Measurements from ENCODE around the gene CFAP45. TPM values are rescaled to one million over a fixed set of nuclear protein-coding genes. Genes with fewer than 3 reads are reported as not detected.

CFAP45 gene
- total RNA-seq, 2 donors from 2014 or later, result 1.2 to 2.2 TPM

- intact Hi-C loops (cut with DNase I), result loop anchor here in 1 of 2 donors (5.0 kb wide), 1 partner anchor 68 kb away; no protein-coding TSS in a partner anchor
- no peak for DNase-seq (ENCODE audit: low spot score)
Observed at GRCh38 chr1:159938905-159939677, 39.1 kb upstream of the CFAP45 start.

GRCh38 chr1:159938211-159938852 is 38.4 kb upstream of the CFAP45 start:
- intact Hi-C loops (cut with DNase I), result loop anchor here in 1 of 2 donors (5.0 kb wide), 1 partner anchor 69 kb away; no protein-coding TSS in a partner anchor
- DNase-seq (ENCODE audit: low spot score), result no peak

GRCh38 chr1:159937054-159937750 is 37.2 kb upstream of the CFAP45 start:
- DNase-seq (ENCODE audit: low spot score), result no peak
- intact Hi-C loops (cut with DNase I), result loop anchor here in 1 of 2 donors (5.0 kb wide), 1 partner anchor 70 kb away; no protein-coding TSS in a partner anchor

DNA sequence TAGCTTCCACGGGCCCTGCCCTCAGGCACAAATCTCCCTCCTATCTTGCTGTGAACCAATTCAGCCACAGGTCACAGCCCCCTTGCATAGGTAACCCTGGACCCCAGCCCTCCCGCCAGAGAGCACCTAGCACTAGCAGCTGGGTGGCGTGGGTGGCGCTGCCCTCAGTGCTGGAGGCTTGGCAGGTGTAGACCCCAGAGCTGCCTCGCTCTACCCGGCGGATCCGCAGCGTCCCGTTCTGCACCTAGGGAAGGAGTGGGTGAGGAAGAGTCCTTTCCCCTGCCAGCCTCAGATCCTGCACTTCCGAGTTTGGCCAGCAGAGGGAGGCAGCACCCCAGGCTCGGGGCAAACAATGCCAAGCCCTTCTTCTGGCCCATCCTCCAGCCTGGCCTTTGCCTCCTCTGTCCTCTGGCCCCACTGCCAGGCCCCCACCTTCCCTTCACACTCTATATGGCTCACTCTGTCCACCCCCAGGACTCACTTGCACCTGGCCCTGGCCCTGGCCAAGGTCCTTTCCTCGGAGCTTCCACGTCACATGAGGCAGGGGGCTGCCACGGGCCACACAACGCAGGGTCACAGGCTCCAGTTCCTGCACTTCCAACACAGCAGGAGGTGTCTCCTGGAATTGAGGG is 36.4 kb upstream of the CFAP45 start:
- intact Hi-C loops (cut with DNase I), result loop anchor here in 1 of 2 donors (5.0 kb wide), 1 partner anchor 71 kb away; no protein-coding TSS in a partner anchor

GRCh38 chr1:159935719-159936272 is 35.8 kb upstream of the CFAP45 start:
- no peak for DNase-seq (ENCODE audit: low spot score)
- intact Hi-C loops (cut with DNase I), result loop anchor here in 1 of 2 donors (5.0 kb wide), 1 partner anchor 72 kb away; no protein-coding TSS in a partner anchor

More for the DNA sequence above, 36.4 kb upstream of the CFAP45 start:
- peak; percentile 94 for DNase-seq (ENCODE audit: low spot score)

- intact Hi-C loops (cut with DNase I), result loop anchor here in 1 of 2 donors (5.0 kb wide), 1 partner anchor 72 kb away; no protein-coding TSS in a partner anchor
Observed at GRCh38 chr1:159935305-159935704, 35.3 kb upstream of the CFAP45 start.

GRCh38 chr1:159934136-159935039 is 34.4 kb upstream of the CFAP45 start:
- DNase-seq (ENCODE audit: low spot score), result no peak
- intact Hi-C loops (cut with DNase I), result loop anchor here in 1 of 2 donors (5.0 kb wide), 1 partner anchor 73 kb away; no protein-coding TSS in a partner anchor

More at GRCh38 chr1:159935305-159935704, 35.3 kb upstream of the CFAP45 start:
- no peak for DNase-seq (ENCODE audit: low spot score)

DNA sequence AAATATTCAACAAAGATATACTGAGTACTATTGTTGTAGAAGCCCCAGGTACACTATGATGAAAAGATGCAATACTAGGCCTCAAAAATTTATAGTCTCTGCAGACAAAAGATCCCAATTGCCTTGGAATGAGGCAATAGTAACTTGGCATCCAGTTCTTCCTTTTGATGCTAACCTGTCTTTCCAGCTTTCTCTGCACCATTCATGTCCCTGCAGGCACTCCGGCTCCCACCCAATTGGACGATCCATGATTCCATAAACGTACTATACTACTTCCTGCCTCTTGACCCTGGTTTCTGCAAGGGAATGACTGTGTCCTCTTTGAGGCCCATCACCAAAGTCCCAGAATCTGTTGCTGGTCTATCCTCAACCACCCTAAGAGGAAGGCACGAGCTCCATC is 33.4 kb upstream of the CFAP45 start:
- intact Hi-C loops (cut with DNase I), result no loop called here
- no peak for DNase-seq (ENCODE audit: low spot score)

- peak; percentile 66 for DNase-seq (ENCODE audit: low spot score)
Observed at GRCh38 chr1:159932296-159933285, 32.6 kb upstream of the CFAP45 start.

GRCh38 chr1:159931795-159932173 is 31.8 kb upstream of the CFAP45 start:
- DNase-seq (ENCODE audit: low spot score), result no peak
- intact Hi-C loops (cut with DNase I), result no loop called here

More at GRCh38 chr1:159932296-159933285, 32.6 kb upstream of the CFAP45 start:
- intact Hi-C loops (cut with DNase I), result no loop called here

GRCh38 chr1:159931101-159931794 is 31.3 kb upstream of the CFAP45 start:
- peak; percentile 67 for DNase-seq (ENCODE audit: low spot score)

DNA sequence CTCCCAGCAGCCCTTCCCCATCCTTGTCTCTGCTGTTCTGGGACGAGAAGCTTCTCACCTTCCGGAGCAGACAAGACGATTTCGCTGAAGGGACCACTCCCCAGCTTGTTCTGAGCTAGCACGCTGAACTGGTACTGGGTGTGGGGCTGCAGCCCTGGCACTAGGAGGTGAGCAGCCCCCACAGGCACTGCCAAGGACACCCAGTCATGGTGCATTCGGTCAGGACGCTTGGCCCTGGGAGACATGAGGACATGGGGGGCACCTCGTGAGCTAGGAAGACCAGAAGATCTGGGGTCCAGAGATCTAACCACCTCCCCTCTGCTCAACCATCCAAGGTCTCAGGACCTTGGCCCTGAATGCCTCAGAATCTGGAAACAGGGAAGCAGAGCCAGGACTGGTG is 30.7 kb upstream of the CFAP45 start:
- intact Hi-C loops (cut with DNase I), result no loop called here

More at GRCh38 chr1:159931101-159931794, 31.3 kb upstream of the CFAP45 start:
- intact Hi-C loops (cut with DNase I), result no loop called here

DNA sequence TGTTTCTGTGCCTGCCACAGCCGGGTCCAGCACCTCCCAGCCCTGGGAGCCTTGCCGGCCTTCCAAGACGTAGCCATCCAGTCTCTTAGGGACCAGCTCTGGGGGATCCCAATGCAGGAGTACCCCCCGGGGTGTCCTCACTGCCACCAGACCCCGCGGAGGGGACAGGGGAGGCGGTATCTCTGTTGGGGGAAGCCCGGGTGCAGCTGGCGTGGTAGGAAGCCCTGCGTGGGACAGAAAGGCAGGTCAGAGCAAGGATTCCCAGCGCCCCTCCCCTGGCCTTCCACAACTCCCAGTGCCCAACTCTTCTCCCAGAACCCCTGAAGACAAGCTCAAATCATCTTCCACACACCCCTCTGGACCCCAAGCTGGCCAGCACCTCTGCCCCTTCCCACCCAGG is 30.3 kb upstream of the CFAP45 start:
- DNase-seq (ENCODE audit: low spot score), result no peak
- intact Hi-C loops (cut with DNase I), result no loop called here

More for the DNA sequence above, 30.7 kb upstream of the CFAP45 start:
- DNase-seq (ENCODE audit: low spot score), result peak; percentile 45

GRCh38 chr1:159929155-159930051 is 29.4 kb upstream of the CFAP45 start:
- no peak for DNase-seq (ENCODE audit: low spot score)

DNA sequence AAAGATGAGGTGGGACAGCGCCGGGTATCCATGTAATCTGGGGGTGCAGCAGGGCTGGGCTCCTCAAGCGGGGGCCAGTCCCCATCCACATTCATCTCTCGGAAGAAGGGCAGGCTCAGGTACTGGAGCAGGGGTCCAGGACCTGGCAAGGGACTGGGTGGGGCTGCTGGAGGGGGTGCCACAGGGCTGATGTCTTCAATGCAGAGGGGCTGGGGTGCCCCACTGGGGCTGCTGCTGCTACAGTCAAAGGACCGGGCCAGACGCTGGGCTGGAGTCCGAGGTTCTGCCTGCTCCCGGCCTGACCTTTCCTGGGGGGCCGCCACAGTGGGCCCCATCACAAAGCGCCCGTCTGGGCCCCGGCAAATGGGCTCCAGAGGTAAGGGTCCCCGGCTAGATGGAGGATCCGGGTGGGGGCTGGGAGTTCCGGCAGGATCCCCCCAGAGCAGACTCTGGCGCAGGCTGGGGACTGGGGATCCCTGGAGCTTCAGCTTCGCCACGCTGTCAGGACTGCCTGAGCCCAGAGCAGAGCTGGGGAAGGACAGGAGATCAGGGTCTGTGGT is 28.6 kb upstream of the CFAP45 start:
- intact Hi-C loops (cut with DNase I), result no loop called here

More at GRCh38 chr1:159929155-159930051, 29.4 kb upstream of the CFAP45 start:
- intact Hi-C loops (cut with DNase I), result no loop called here

More for the DNA sequence above, 28.6 kb upstream of the CFAP45 start:
- no peak for DNase-seq (ENCODE audit: low spot score)

Measured in posterior vena cava (tissue), 2 donors.